GM21515 (cell line): ENCODE measurements around the gene CPNE6.

ENCODE experiments used
- ATAC-seq: cut with Tn5 transposase; IDR thresholded peaks from one replicate; pipeline ENCODE4 v1.9.1; 2021; ENCODE audit not compliant: unreplicated experiment

Gene CPNE6

GRCh38 chr14:24126939-24127338, 55.6 kb downstream of the CPNE6 start:
- ATAC-seq, result no peak

- ATAC-seq, result no peak
These were observed 56.3 kb downstream of the CPNE6 start for GRCh38 chr14:24127673-24128072.
